DMS153 (cell line): ENCODE results near the gene MYRF.

Experiments
- DNase-seq: peaks from one replicate; lab custom pipeline; 2025; lab: John Stamatoyannopoulos, UW

Gene MYRF

DNA sequence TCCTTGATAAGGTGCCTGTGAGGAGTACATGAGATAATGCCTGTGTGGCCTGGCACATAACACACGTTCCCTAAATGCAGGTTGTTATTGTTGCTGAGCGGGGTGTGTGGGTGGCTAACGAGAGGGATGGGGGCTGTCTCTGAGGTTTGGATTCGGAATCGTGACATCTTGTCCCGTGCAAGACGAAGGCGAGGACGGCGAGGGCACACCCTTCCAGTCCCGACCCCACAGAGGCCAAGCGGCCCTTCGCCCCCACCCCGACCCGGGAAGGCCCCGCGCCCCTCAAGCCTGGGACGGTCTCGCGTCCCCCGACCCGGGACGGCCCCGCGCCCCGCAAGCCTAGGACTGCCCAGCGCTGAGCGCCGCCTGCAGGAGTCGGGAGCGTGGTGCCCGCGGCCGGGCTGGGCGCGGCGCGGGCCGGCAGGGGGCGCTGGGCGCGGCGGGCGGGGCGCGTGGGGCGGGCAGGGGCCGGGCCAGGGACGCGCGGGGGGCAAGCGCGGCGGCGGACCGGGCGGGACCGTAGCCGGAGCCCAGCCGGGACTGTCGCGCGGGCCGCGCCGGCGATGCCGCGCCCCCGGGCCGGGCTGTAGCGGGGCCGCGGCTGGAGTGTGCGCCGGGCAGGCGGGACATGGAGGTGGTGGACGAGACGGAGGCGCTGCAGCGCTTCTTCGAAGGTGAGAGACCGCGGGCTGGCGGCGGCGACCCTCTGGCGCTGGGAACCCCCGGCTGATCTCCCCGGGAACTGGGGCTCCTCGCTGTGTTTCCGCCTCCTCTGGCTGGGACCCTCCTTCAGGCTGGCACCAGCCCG, at the start of gene MYRF:
MYRF (plus strand) TSS at position 520 of the 808 bp plus-strand sequence; CDS start at position 629, 109 bp downstream.
- DNase-seq, result no peak

GRCh38 chr11:61702701-61703312, 49.6 kb upstream of the MYRF start:
- DNase-seq, result no peak

- no peak for DNase-seq
Observed at GRCh38 chr11:61704838-61705237, 47.6 kb upstream of the MYRF start.

GRCh38 chr11:61706452-61707400, 45.7 kb upstream of the MYRF start:
- DNase-seq, result no peak

- DNase-seq, result no peak
Observed at GRCh38 chr11:61707574-61707973, 44.9 kb upstream of the MYRF start.

DNA sequence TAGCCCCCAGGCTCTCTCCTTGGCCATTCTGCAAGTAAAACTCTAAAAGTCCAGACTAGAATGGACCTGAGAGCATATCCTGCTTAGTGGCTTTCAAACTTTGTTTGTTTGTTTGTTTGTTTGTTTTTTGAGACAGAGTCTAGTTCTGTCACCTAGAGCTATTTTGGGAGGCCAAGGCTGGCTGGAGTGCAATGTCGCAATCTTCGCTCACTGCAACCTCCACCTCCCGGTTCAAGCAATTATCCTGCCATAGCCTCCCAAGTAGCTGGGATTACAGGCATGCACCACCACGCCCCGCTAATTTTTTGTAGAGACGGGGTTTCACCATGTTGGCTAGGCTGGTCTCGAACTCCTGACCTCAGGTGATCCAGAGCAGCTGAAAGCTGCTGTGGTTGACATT, 43.3 kb upstream of the MYRF start:
- DNase-seq, result no peak

- no peak for DNase-seq
Observed at GRCh38 chr11:61709572-61709971, 42.9 kb upstream of the MYRF start.

DNA sequence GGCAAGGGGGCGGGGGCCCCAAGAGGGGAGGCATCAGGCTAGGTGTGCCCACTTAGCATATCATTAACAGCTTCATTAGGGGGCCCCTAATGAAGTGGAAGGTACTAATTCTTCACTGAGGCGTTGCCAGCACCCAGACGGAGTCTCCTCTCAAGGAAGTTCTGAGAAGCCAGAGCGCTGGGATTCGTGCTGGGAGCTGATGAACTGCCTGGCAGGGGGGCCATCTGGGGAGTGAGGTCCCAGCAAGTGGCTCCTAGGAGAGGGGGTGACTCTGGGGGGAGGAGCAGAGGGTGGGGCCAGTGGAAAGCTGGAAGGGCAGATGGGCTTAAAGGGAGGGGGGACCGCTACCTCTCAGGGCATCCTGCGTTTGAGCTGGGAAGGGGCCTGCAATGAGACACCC, 42.4 kb upstream of the MYRF start:
- no peak for DNase-seq

- DNase-seq, result no peak
Observed at GRCh38 chr11:61711037-61711436, 41.4 kb upstream of the MYRF start.

DNA sequence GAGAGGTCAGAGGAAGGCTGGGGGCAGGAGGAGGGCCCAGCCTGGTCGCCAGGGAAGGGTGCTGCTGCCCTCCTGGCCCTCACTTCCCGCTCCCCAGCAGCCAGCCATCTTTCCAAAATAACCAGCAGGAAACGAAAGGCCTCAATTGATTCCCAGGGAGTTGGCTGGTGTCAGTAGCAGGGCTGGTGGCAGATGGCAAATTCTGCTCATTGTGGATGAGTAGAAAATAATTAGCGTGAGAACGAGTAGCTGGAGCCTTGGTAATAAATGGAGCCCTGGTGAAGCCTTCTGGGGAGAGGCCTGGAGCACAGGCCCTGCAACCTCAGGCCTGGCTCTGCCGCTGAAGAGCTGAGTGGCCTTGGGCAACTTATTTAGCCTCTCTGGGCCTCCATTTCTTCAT, 40.9 kb upstream of the MYRF start:
- DNase-seq, result peak; percentile 33

DNA sequence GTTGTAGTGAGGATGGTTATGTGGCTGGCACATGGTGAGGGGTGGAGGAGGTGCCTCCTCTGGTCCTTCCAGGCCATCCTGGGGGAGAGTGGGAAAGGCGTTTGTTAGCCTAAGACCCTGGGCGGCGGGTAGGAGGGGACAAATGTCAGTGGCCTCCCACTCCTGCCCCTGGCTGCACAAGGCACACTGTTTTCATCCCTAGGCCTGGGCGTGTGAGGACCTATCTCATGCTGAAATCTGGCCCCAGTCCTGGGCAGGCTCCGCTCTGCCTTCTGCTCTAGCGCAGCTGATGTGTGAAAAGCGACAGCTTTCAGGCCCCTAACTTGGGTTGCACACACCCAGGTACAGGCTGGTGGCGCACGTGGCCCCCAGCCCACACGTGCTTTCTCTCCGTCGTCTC, 40.1 kb upstream of the MYRF start:
- no peak for DNase-seq

GRCh38 chr11:61712846-61713245, 39.6 kb upstream of the MYRF start:
- no peak for DNase-seq

- no peak for DNase-seq
Observed at GRCh38 chr11:61713464-61713863, 39.0 kb upstream of the MYRF start.

DNA sequence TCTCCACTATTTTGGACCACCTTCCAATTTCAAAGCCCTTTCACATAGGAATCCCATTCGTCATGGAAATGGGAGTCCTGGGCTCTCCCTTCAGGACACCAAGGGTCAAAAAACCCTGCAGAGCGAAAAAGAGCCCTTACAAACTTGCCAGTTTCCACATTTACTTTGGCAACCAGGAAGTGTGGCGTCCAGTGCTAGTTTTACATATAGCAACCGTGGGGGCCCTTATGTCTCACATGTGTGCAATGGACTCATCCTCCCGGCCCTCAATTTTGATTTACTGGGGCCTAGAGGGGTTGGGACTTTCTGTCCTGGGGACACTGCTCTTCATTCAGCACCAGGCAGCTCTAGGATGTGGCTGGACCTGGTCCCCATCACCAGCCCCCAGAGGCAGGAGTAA, 38.5 kb upstream of the MYRF start:
- no peak for DNase-seq

DNA sequence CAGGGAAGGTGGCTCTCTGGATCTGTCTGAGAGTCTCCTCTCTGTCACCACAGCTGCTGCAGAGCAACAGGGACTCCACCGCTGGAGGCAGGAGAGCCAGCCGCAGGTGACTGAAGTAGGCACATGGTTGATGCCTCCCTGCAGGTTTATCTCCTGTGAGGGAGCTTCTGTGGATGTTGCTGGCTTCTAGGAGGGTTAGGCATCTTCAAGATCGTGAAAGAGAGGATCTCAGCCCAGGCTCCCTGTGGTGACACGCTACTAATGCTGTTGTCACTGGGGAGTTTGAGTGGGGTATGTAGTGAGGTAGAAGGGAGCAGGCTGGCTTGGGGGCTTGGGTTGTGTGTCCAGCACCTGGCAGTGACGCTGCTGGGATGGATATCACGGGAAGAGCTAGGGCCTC, 38.1 kb upstream of the MYRF start:
- DNase-seq, result no peak

- DNase-seq, result no peak
Observed at GRCh38 chr11:61714916-61715315, 37.5 kb upstream of the MYRF start.

DNA sequence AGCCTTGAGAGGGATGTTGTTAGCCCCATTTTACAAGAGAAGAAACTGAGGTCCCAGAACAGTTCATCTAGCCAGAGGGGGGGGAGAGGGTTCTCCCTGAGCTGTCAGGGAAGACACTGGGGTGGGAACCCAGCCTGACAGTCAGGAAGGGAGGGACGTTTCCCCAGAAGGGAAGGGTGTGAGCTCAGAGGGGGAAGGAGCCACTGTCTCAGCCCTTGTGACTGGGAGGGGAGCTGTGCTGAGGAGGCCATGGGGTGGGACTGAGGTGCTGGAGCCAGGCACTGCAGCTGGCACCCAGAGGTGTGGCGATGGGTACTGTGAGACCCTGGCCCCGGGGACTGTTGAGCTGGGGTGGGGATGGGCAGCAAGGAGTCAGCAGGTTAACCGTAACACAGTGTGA, 36.6 kb upstream of the MYRF start:
- DNase-seq, result no peak

DNA sequence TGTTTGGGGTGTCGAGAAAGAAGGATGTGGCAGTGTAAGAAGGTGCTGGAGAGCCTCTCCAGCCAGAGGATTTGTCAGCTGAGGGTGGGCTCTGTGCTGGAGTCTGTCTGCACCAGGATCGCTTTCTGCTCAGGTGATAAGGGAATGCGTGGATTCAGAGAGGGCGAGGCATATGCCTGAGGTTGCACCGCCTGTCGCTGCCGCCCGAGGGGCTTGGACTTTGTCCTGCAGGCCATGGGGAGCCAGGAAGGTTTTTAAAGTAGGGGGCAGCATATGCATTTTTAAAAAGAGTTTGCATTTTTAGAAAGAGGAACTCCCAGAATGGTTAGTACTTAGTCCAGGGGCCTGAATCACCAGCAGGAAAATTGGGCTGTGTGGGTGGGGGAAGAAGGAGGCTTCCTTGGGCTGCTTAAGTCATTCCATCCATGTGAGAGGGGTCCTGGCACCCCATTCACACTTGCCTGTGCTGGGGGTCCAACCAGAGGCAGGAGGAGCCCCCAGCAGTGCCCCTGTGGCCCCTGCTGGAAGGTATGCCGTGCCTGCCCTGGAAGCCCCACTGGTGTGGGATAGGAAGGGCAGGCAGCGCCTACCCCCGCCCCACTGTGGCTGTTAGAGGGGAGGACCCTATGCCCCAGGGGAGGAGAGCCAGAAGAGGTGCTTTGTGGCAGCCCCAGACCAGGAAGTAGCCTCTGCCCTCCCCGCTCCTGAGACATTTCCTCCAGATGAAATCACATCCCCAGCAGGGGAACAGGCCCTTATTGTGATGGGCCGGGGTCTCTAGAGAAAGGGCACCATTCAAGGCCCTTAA, 35.8 kb upstream of the MYRF start:
- DNase-seq, result no peak

GRCh38 chr11:61717286-61718033, 35.0 kb upstream of the MYRF start:
- no peak for DNase-seq

- no peak for DNase-seq
Observed at GRCh38 chr11:61718046-61718531, 34.3 kb upstream of the MYRF start.
